Neural crest cell (in vitro differentiated cells): ENCODE measurements around the gene UNC5B. TPM values are rescaled to one million over a fixed set of nuclear protein-coding genes. Genes with fewer than 3 reads are reported as not detected.

Experiments
- DNase-seq: peaks from one replicate; pipeline ENCODE4 v3.0.0; 2021; ENCODE audit warnings: low read depth, mixed read lengths, low spot score
- H3K27ac Mint-ChIP-seq: one replicate; pipeline ENCODE4 v1.8.0; 2021; ENCODE audit warnings: mild to moderate bottlenecking, mixed read lengths; ENCODE audit not compliant: unreplicated experiment
- H3K27me3 Mint-ChIP-seq: 2 replicates; pipeline ENCODE4 v1.8.0; 2021; ENCODE audit warnings: low read depth, mild to moderate bottlenecking, mixed read lengths
- H3K36me3 Mint-ChIP-seq: 2 replicates; pipeline ENCODE4 v1.8.0; 2021; ENCODE audit warnings: low read depth, mild to moderate bottlenecking, mixed read lengths
- H3K4me1 Mint-ChIP-seq: 2 replicates; pipeline ENCODE4 v1.8.0; 2021; ENCODE audit warnings: mixed read lengths
- H3K4me3 Mint-ChIP-seq: one replicate; pipeline ENCODE4 v1.8.0; 2021; ENCODE audit warnings: mild to moderate bottlenecking, mixed read lengths
- H3K9me3 Mint-ChIP-seq: 2 replicates; pipeline ENCODE4 v1.8.0; 2021; ENCODE audit warnings: mixed read lengths
- total RNA-seq: library from RNA; stranded (reverse); gene quantifications from 2 replicates; pipeline ENCODE4 v1.2.1, GENCODE V29; 2021
- TF ChIP-seq, protein P1 (sequence below): fragments of 200-600 bp; sonication (generic); conservative IDR thresholded peaks from 2 replicates; pipeline ENCODE4 v1.5.0; 2021; ENCODE audit warnings: antibody characterized with exemption, mild to moderate bottlenecking

Gene UNC5B
- total RNA-seq, 1 donor from 2014 or later = 1.3 TPM

DNA sequence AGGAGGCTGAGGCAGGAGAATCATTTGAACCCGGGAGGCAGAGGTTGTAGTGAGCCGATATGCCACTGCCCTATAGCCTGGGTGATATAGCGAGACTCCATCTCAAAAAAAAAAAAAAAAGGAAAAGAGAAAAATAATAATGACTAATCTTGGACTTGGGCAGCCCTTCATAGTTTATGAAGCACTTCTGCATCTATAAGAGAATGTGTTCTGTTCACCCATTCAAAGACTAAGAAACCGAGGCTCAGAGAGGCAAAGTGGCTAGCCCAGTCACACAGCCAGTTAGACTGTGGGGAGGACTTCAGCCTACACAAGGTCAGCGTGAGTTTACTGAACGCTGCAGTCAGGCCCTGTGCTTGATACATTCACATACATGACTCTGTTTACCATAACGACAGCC, 46.9 kb downstream of the UNC5B start:
- Mint-ChIP-seq H3K27me3 (peaks cover 12% of the 10 kb centered on the region), H3K9me3 (no peaks in the 10 kb centered on the region), H3K4me3 (no peak overlapping the region), H3K36me3 (no peaks in the 10 kb centered on the region), H3K4me1 (peaks cover 42% of the 10 kb centered on the region), H3K27ac (no peak overlapping the region)
- DNase-seq = no peak
- TF ChIP-seq, protein P1, sequence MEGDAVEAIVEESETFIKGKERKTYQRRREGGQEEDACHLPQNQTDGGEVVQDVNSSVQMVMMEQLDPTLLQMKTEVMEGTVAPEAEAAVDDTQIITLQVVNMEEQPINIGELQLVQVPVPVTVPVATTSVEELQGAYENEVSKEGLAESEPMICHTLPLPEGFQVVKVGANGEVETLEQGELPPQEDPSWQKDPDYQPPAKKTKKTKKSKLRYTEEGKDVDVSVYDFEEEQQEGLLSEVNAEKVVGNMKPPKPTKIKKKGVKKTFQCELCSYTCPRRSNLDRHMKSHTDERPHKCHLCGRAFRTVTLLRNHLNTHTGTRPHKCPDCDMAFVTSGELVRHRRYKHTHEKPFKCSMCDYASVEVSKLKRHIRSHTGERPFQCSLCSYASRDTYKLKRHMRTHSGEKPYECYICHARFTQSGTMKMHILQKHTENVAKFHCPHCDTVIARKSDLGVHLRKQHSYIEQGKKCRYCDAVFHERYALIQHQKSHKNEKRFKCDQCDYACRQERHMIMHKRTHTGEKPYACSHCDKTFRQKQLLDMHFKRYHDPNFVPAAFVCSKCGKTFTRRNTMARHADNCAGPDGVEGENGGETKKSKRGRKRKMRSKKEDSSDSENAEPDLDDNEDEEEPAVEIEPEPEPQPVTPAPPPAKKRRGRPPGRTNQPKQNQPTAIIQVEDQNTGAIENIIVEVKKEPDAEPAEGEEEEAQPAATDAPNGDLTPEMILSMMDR = no peak

DNA sequence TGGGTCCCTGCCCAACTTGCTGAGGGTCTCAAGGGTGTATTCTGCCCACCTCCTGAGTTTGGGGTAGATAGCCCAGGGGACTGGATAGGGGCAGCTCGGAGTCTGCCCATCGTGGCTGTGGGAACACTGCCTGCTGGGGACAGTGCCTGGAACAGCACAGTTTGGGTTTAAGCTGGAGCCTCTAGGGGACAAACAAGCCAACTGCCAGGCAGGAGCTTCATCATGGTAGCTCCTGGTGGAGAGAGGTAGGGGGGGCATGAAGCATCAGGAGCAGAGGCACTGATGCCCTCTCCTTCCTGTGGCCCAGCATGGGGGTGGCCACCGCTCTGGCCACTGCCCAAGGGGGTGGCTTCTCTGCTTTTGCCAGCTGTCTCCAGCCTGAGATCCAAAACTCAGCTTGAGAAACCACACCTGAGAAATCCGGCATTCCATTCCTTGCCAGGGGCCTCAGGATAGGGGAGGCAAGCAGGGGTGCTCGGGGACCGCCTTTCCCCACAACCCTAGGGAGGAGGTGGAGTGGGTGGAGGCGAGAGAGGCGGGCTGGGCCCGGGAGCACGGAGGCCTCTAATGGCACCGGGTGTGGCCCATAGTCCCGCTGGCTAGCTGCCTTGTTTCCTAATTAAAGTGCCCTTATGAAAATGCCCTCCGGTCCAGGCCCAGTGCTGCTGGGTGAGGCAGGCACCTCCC, 47.6 kb downstream of the UNC5B start:
- H3K36me3 Mint-ChIP-seq = no peaks in the 10 kb centered on the region
- no peak for DNase-seq
- TF ChIP-seq, protein P1 = no peak
- no peaks in the 10 kb centered on the region for H3K9me3 Mint-ChIP-seq
- peaks cover 39% of the 10 kb centered on the region for H3K4me1 Mint-ChIP-seq
- H3K27ac Mint-ChIP-seq = no peak overlapping the region
- no peak overlapping the region for H3K4me3 Mint-ChIP-seq
- H3K27me3 Mint-ChIP-seq = peaks cover 15% of the 10 kb centered on the region

DNA sequence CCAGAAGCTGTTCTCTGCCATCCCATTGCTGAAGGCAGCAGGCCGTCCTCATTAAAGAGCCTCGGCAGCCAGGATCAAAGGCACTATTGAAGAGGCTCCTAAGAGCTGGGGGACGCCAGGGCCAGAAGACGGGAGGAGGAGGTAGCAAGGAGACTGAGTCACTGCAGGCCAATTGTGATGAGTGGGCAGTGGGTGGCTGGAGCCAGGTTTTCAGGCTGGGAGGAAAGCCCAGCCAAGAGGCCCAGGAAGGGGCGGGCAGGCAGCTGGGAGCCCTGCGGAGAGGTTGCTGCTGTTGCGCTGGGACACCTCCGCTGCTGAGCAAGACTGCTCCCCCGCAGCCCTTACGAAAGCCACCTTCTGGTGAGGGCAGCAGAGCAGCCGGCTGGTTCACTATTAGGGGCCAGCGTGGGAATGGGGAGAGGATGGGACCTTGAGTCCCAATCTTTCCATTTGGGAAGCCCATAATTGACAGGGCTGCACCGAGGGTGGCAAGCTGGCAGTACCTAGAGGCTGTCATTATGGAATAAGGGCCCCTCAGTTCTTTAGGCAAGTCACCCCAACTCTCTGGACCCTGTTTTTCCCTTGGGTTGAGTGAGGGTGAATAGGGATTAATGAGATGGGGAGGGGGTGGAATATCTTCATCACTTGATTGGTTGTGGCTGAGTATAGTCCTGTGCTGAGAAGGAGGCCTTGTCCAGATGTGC, 48.4 kb downstream of the UNC5B start:
- Mint-ChIP-seq H3K36me3 (no peaks in the 10 kb centered on the region), H3K9me3 (no peaks in the 10 kb centered on the region), H3K27me3 (peaks cover 15% of the 10 kb centered on the region), H3K4me1 (peaks cover 31% of the 10 kb centered on the region), H3K27ac (no peak overlapping the region), H3K4me3 (no peak overlapping the region)
- TF ChIP-seq, protein P1 = no peak
- no peak for DNase-seq

DNA sequence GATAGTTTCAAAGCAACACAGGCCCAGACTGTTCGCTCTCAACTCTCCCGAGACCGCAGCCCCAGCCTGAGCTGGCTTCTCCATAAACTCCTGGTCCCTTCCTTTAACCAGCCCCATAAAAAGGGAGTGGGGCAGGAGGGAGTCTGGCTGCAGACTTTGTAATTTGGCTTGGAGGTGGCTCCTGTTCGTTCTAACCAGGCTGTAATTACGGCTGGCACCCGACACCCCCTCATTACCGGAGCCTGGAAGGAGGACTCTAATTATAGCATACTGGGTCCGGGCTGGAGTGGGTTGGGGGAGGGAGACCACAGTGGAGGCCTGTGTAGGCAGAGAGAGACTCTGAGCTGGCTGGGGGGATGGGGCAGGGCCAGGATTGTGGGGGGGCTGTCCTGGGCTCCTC, 49.7 kb downstream of the UNC5B start:
- Mint-ChIP-seq H3K4me1 (peaks cover 30% of the 10 kb centered on the region), H3K4me3 (no peak overlapping the region), H3K27ac (no peak overlapping the region), H3K27me3 (peaks cover 15% of the 10 kb centered on the region), H3K9me3 (no peaks in the 10 kb centered on the region), H3K36me3 (no peaks in the 10 kb centered on the region)
- DNase-seq = no peak
- TF ChIP-seq, protein P1 = no peak

DNA sequence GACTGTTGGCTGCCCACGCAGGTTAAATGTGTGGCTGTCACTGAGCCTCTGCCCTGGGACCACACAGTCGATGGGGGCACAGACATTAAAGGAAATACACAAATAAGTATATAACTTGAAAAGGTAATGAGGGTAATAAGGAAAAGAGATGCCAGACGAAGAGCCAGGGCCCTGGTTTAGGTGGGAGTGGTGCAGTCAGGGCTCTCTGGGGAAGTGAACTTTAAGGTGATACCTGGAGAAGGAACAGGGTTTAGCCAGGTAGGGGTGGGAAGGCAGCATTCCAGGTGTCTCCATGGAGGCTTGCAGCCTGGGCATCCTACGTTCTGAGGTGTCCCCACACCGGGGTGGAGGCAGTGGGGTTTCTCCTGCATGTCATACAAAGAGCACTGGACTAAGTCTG, 50.4 kb downstream of the UNC5B start:
- Mint-ChIP-seq H3K4me1 (peaks cover 30% of the 10 kb centered on the region), H3K27ac (no peak overlapping the region), H3K36me3 (no peaks in the 10 kb centered on the region), H3K9me3 (no peaks in the 10 kb centered on the region), H3K27me3 (peaks cover 15% of the 10 kb centered on the region), H3K4me3 (no peak overlapping the region)
- no peak for DNase-seq
- TF ChIP-seq, protein P1 = no peak
